KMS-11 (cell line): ENCODE measurements around the gene XIRP1.

Experiments
- H2AFZ ChIP-seq: fragments of 200-600 bp; sonication (generic); 2 replicates; pipeline ENCODE4 v1.6.1; 2016; ENCODE audit warnings: antibody characterized with exemption, mixed run types, low read depth
- H3K27ac ChIP-seq: fragments of 200-600 bp; sonication (generic); 2 replicates; pipeline ENCODE4 v1.6.1; 2016; ENCODE audit warnings: mild to moderate bottlenecking, mixed run types
- H3K27me3 ChIP-seq: fragments of 200-600 bp; sonication (generic); 2 replicates; pipeline ENCODE4 v1.6.1; 2017; ENCODE audit warnings: mild to moderate bottlenecking, low read depth, mixed run types, moderate library complexity; ENCODE audit not compliant: insufficient read depth
- H3K36me3 ChIP-seq: fragments of 200-600 bp; sonication (generic); 2 replicates; pipeline ENCODE4 v1.6.1; 2017; ENCODE audit warnings: mild to moderate bottlenecking, mixed run types; ENCODE audit not compliant: insufficient read depth
- H3K4me1 ChIP-seq: fragments of 200-600 bp; sonication (generic); 2 replicates; pipeline ENCODE4 v1.6.1; 2016; ENCODE audit warnings: mild to moderate bottlenecking, low read depth, mixed run types; ENCODE audit not compliant: poor library complexity, severe bottlenecking
- H3K4me2 ChIP-seq: fragments of 200-600 bp; sonication (generic); 2 replicates; pipeline ENCODE4 v1.7.0; 2016; ENCODE audit warnings: mild to moderate bottlenecking, mixed run types
- H3K4me3 ChIP-seq: fragments of 200-600 bp; sonication (generic); IDR thresholded peaks from 2 replicates; pipeline ENCODE4 v1.6.1; 2017; ENCODE audit warnings: low read depth, low read length, mixed read lengths; ENCODE audit not compliant: insufficient read depth
- H3K79me2 ChIP-seq: fragments of 200-600 bp; sonication (generic); 2 replicates; pipeline ENCODE4 v1.6.1; 2016; ENCODE audit warnings: low read depth, mixed run types; ENCODE audit not compliant: insufficient read depth
- H3K9ac ChIP-seq: fragments of 200-600 bp; sonication (generic); 2 replicates; pipeline ENCODE4 v1.6.1; 2016; ENCODE audit warnings: mild to moderate bottlenecking, mixed run types
- H4K20me1 ChIP-seq: fragments of 200-600 bp; sonication (generic); 2 replicates; pipeline ENCODE4 v1.6.1; 2016; ENCODE audit warnings: mild to moderate bottlenecking, mixed run types; ENCODE audit not compliant: insufficient read depth
- TF ChIP-seq, protein P1 (sequence below): fragments of 200-600 bp; sonication (generic); conservative IDR thresholded peaks from 2 replicates; pipeline ENCODE4 v1.6.1; 2017; ENCODE audit warnings: low read depth, mild to moderate bottlenecking, antibody characterized with exemption, low read length, moderate library complexity, mixed read lengths

Gene XIRP1

DNA sequence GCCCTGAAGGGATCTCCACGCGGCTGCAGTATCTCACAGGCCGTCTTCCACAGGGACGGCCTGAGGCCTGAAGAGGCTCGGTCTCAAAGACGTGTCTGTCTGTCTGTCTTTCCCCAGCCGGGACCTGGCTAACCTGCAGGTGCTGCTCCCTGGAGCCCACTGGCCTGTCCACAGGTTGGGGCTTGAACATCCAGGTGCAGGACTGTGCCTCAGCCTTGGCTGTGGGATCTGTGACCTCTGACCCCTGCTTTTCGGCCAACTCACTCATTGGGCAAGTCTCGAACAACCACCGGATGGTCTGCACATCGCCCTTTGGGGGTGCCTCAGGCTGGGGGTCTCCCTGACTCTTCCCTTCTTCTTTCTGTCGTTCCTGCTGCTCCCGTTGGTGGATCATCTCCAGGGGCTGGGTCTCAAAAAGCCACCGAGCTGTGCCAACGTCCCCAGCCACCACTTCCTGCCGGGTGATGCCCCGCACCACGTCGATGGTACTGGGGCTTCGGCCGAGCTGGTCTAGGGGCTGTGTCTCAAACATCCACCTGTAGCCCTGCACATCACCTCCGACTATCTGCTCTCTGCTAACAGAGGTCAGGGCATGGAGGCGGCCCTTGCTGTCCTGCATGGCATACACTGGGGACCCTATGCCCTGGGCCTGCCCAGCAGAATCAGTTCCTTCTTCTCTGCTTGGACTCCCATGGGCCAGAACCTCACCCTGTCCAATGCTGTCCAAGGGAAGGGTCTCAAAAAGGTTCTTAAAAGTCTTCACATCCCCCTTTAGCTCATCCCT, 4.8 kb downstream of the XIRP1 start:
- H3K4me2 ChIP-seq = no peak overlapping the region
- H4K20me1 ChIP-seq = no peaks in the 10 kb centered on the region
- no peak overlapping the region for H2AFZ ChIP-seq
- peaks cover 25% of the 10 kb centered on the region for H3K4me1 ChIP-seq
- H3K36me3 ChIP-seq = no peaks in the 10 kb centered on the region
- no peak overlapping the region for H3K4me3 ChIP-seq
- H3K79me2 ChIP-seq = no peaks in the 10 kb centered on the region
- no peaks in the 10 kb centered on the region for H3K27me3 ChIP-seq
- TF ChIP-seq, protein P1, sequence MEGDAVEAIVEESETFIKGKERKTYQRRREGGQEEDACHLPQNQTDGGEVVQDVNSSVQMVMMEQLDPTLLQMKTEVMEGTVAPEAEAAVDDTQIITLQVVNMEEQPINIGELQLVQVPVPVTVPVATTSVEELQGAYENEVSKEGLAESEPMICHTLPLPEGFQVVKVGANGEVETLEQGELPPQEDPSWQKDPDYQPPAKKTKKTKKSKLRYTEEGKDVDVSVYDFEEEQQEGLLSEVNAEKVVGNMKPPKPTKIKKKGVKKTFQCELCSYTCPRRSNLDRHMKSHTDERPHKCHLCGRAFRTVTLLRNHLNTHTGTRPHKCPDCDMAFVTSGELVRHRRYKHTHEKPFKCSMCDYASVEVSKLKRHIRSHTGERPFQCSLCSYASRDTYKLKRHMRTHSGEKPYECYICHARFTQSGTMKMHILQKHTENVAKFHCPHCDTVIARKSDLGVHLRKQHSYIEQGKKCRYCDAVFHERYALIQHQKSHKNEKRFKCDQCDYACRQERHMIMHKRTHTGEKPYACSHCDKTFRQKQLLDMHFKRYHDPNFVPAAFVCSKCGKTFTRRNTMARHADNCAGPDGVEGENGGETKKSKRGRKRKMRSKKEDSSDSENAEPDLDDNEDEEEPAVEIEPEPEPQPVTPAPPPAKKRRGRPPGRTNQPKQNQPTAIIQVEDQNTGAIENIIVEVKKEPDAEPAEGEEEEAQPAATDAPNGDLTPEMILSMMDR = no peak
- H3K27ac ChIP-seq = no peak overlapping the region
- H3K9ac ChIP-seq = no peak overlapping the region

DNA sequence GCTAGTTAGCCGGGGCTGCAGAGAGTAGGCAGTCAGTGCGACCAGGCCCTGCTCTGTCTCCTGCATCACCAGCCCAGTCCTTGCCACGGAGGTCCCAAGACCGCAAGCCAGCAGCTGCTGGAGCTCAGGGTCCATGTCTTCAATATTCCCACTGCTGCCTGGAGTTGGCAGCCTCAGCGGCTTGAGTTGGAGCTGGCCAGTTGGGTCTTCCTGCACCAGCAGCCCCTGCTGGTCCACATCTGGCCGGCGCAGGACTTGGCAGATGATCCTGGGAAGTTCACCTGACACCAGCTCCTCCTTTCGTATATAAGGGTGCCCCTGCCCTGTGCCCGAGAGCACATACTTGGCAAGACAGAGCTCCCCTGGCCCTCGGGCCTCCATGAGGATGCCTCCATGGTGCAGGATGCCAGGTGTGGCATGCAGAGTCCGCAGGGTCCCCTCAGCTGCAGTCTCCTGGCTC, 5.7 kb downstream of the XIRP1 start:
- no peak overlapping the region for H3K9ac ChIP-seq
- no peaks in the 10 kb centered on the region for H3K79me2 ChIP-seq
- H4K20me1 ChIP-seq = no peaks in the 10 kb centered on the region
- H3K4me3 ChIP-seq = no peak overlapping the region
- no peak overlapping the region for H3K4me2 ChIP-seq
- TF ChIP-seq, protein P1 = no peak
- H3K36me3 ChIP-seq = no peaks in the 10 kb centered on the region
- H2AFZ ChIP-seq = no peak overlapping the region
- peaks cover 19% of the 10 kb centered on the region for H3K4me1 ChIP-seq
- no peak overlapping the region for H3K27ac ChIP-seq
- H3K27me3 ChIP-seq = no peaks in the 10 kb centered on the region

DNA sequence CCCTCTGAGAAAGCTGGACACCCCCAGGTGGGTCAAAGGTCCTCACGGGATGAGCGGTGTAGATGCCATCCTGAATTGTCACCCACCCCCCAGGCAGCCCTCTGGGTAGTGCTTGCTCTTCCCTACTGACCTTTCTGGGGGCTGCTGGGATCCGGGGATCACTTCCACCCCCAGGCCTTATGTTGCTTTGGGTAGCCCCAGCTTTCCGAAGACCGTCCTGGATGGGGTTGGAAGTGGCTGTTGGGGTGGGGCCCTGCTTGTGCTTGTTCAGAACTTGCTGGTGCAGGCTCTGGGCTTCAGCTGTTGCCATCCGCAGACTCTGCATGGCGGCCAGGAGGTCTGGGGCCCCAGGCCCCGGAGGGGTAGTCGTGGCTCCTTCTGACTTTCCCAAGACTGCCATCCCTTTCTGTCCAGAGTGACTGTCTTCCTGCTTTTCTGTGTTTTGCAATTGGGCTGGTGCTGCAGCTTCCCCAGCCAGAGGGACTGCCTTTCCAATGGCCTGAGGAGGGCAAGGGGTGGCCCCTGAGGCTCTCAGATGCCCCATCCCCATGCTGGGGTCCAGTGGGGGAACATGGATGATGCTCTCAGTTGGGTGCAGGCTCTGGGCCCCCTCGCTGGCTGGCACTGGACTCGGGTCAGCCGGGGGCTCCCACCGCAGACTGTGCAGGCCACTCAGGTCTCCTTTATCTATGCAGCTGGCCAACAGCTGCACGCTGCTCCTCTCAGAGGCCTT, 6.3 kb downstream of the XIRP1 start:
- no peaks in the 10 kb centered on the region for H3K79me2 ChIP-seq
- H3K36me3 ChIP-seq = no peaks in the 10 kb centered on the region
- H3K9ac ChIP-seq = no peak overlapping the region
- no peaks in the 10 kb centered on the region for H4K20me1 ChIP-seq
- no peak overlapping the region for H3K4me3 ChIP-seq
- TF ChIP-seq, protein P1 = no peak
- peaks cover 19% of the 10 kb centered on the region for H3K4me1 ChIP-seq
- no peak overlapping the region for H3K4me2 ChIP-seq
- no peak overlapping the region for H3K27ac ChIP-seq
- no peaks in the 10 kb centered on the region for H3K27me3 ChIP-seq
- H2AFZ ChIP-seq = no peak overlapping the region

DNA sequence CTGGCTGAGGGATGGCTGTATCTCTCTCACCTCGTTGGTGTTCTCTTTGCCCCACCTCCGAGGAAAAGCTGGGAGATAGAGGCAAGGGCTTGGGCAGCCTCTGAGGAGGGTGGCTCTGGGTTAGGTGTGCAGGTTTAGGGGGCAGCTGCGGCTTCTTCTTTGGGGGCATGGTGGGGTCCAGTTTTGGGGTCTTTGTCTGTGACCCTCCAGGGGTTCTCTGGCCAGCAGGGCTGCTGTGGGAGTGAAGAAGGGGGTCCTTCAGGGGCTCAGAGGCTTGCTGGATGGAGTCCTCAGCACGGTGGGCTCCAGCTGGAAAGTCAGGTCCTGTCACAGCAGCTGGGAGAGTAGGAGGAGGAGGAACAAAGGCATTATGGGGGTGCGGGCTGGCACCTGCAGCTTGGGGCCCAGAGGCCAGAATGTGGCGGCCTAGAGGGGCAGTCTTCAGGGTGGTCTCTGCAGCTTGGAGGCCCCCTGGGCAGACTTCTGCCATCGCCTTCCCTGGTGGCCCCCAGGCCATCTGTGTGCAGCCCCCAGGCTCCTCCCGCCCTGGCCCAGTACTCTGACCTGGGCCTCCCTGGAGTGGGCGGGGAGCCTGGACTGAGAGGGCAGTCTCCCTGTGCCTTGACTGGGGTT, 7.0 kb downstream of the XIRP1 start:
- no peaks in the 10 kb centered on the region for H4K20me1 ChIP-seq
- H3K9ac ChIP-seq = no peak overlapping the region
- no peaks in the 10 kb centered on the region for H3K79me2 ChIP-seq
- H3K27me3 ChIP-seq = no peaks in the 10 kb centered on the region
- H3K36me3 ChIP-seq = no peaks in the 10 kb centered on the region
- H3K4me1 ChIP-seq = peaks cover 15% of the 10 kb centered on the region
- no peak overlapping the region for H3K4me3 ChIP-seq
- no peak overlapping the region for H3K27ac ChIP-seq
- TF ChIP-seq, protein P1 = no peak
- no peak overlapping the region for H3K4me2 ChIP-seq
- H2AFZ ChIP-seq = no peak overlapping the region
